PC-3 (cell line): ENCODE measurements around the gene PTAFR.

ENCODE experiments used
- EZH2 ChIP-seq: fragments of 300-600 bp; sonication (generic); IDR thresholded peaks from one replicate; pipeline ENCODE4 v1.6.1; 2017; ENCODE audit warnings: antibody characterized with exemption, mild to moderate bottlenecking, low read length; ENCODE audit not compliant: unreplicated experiment
- EZH2phosphoT487 ChIP-seq: fragments of 300-600 bp; sonication (generic); IDR thresholded peaks from 2 replicates; pipeline ENCODE4 v1.6.1; 2018; ENCODE audit warnings: mild to moderate bottlenecking, antibody characterized with exemption, low read length, borderline replicate concordance
- TF ChIP-seq, protein P1 (sequence below): fragments of 300-600 bp; sonication (generic); conservative IDR thresholded peaks from 2 replicates; pipeline ENCODE4 v1.5.1; 2017; ENCODE audit warnings: antibody characterized with exemption, low read depth, mild to moderate bottlenecking, low read length

DNA sequence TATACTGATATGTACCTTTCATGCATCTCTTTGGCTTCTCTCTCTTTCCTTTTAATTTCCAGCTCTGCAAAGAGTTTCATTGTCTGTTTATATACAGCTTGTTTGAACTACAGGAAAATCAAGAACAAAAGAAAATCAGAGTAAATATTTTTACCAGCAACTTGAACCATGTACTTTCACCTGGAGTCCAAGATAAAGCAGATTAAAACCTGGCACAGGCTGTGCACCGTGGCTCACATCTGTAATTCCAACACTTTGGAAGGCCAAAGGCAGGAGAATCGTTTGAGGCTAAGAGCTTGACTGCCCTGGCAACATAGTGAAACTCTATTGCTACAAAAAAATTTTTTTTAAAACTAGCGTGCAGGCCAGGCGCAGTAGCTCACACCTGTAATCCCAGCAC lies 28.8 kb upstream of the PTAFR start:
- TF ChIP-seq, protein P1, sequence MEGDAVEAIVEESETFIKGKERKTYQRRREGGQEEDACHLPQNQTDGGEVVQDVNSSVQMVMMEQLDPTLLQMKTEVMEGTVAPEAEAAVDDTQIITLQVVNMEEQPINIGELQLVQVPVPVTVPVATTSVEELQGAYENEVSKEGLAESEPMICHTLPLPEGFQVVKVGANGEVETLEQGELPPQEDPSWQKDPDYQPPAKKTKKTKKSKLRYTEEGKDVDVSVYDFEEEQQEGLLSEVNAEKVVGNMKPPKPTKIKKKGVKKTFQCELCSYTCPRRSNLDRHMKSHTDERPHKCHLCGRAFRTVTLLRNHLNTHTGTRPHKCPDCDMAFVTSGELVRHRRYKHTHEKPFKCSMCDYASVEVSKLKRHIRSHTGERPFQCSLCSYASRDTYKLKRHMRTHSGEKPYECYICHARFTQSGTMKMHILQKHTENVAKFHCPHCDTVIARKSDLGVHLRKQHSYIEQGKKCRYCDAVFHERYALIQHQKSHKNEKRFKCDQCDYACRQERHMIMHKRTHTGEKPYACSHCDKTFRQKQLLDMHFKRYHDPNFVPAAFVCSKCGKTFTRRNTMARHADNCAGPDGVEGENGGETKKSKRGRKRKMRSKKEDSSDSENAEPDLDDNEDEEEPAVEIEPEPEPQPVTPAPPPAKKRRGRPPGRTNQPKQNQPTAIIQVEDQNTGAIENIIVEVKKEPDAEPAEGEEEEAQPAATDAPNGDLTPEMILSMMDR, result no peak
- TF ChIP-seq EZH2phosphoT487 (no peak), EZH2 (no peak)
